Dermis blood vessel endothelial cell (primary cell): ENCODE measurements around the gene SPATA31E1. TPM values are rescaled to one million over a fixed set of nuclear protein-coding genes. Genes with fewer than 3 reads are reported as not detected.
"Not testable (repeated sequence)": the region's sequence is repeated elsewhere in the genome, so short reads cannot be mapped to it uniquely, and the experiment has no call there.

Experiments used
- DNase-seq: peaks from one replicate; pipeline ENCODE4 v3.0.0; 2010
- total RNA-seq: library from RNA; depleted of rRNA; stranded (reverse); fragments of >200 nt; gene quantifications from 2 replicates; pipeline ENCODE4 v1.2.3, GENCODE V29; 2014

SPATA31E1 gene
- total RNA-seq, 1 donor from 2014 or later = not detected

- not testable (repeated sequence) for DNase-seq
Observed at GRCh38 chr9:87937352-87937751, 54.7 kb downstream of the SPATA31E1 start.

GRCh38 chr9:87937918-87938317, 55.2 kb downstream of the SPATA31E1 start:
- not testable (repeated sequence) for DNase-seq

- DNase-seq = not testable (repeated sequence)
Observed at GRCh38 chr9:87938336-87938735, 55.7 kb downstream of the SPATA31E1 start.

Other genes starting within 250 kb of the SPATA31E1 start
- 335 and 345 TPM in 2 replicates for gene CTSL, start 156.8 kb upstream of the SPATA31E1 start, total RNA-seq
- not detected in 2 replicates for gene SPATA31C1, start 35.1 kb downstream of the SPATA31E1 start, total RNA-seq
- gene CDK20, start 91.7 kb downstream of the SPATA31E1 start, total RNA-seq = 0.85 and 0.98 TPM in 2 replicates